Upper lobe of left lung (tissue), 6 donors: ENCODE results near the gene RUNDC1. TPM values are rescaled to one million over a fixed set of nuclear protein-coding genes. Genes with fewer than 3 reads are reported as not detected.
"Not testable (repeated sequence)": the region's sequence is repeated elsewhere in the genome, so short reads cannot be mapped to it uniquely, and the experiment has no call there.

Experiments used
- ATAC-seq, 2 donors: fragments of 200-7000 bp; cut with Tn5 transposase; one replicate each; pipeline ENCODE4 v1.9.1; 2022; ENCODE audit warnings: mild to moderate bottlenecking in 2 of 2, moderate library complexity in 2 of 2; ENCODE audit not compliant: low FRiP score in 2 of 2
- DNase-seq, 2 donors: peaks; one replicate each; pipeline ENCODE4 v3.0.0-alpha.2; 2019 to 2020
- H3K27ac ChIP-seq, 4 donors: fragments of 200-600 bp; sonication (generic); one replicate each; pipeline ENCODE4 v1.5.1; 2016 to 2019
- H3K27me3 ChIP-seq, 4 donors: fragments of 200-600 bp; sonication (generic); one replicate each; pipeline ENCODE4 v1.5.1; 2017 to 2019
- H3K36me3 ChIP-seq, 4 donors: fragments of 200-600 bp; sonication (generic); one replicate each; pipeline ENCODE4 v1.5.1; 2016 to 2019
- H3K4me1 ChIP-seq, 4 donors: fragments of 200-600 bp; sonication (generic); one replicate each; pipeline ENCODE4 v1.5.1; 2018 to 2019
- H3K4me3 ChIP-seq, 4 donors: fragments of 200-600 bp; sonication (generic); one replicate each; pipeline ENCODE4 v1.5.1; 2017 to 2019; ENCODE audit warnings: mild to moderate bottlenecking in 2 of 4, moderate library complexity in 1 of 4
- H3K9me3 ChIP-seq, 4 donors: fragments of 200-600 bp; sonication (generic); one replicate each; pipeline ENCODE4 v1.5.1; 2018 to 2019
- CTCF ChIP-seq, 6 experiments: fragments of 450-650 bp in 4 of 6; fragments of 200-600 bp in 2 of 6; sonication (generic) in 2 of 6; IDR thresholded peaks; one replicate each; pipeline ENCODE4 v1.5.1; 2016 to 2019; ENCODE audit warnings: antibody characterized with exemption in 6 of 6
- EP300 ChIP-seq, 4 donors: sonication (generic); formaldehyde crosslinking; IDR thresholded peaks; one replicate each; pipeline ENCODE4 v1.5.1; 2017; ENCODE audit warnings: antibody characterized with exemption in 4 of 4, control low read depth in 2 of 4
- POLR2A ChIP-seq, 4 donors: fragments of 450-650 bp; IDR thresholded peaks; one replicate each; pipeline ENCODE4 v1.5.1; 2016 to 2017; ENCODE audit warnings: antibody characterized with exemption in 4 of 4, mild to moderate bottlenecking in 2 of 4
- POLR2AphosphoS5 ChIP-seq, 2 donors: sonication (generic); formaldehyde crosslinking; IDR thresholded peaks; one replicate each; pipeline ENCODE4 v1.5.1; 2017; ENCODE audit warnings: antibody characterized with exemption in 2 of 2
- WGBS, 2 donors: methylation state at CpG; one replicate each; pipeline ENCODE4 v1.1.5; 2017 to 2018; 5-methylcytosine and 5-hydroxymethylcytosine counted together
- total RNA-seq, 6 donors: library from RNA; depleted of rRNA in 4 of 6; stranded (reverse); fragments of >200 nt in 4 of 6; gene quantifications; one replicate each; pipeline versions ENCODE4 v1.1.0 to v1.2.1, GENCODE V29; 2016 to 2021
- donor health status: DM: no; HTN: no; CAD: no; lungs with moderate emphysema.
- donor health status: DM: no; HTN: yes; CAD: no; lungs with severe emphysema.

The RUNDC1 gene
- total RNA-seq, 6 donors from 2014 or later, result 13.6 to 26.2 (median 17.5) TPM

- Histone ChIP-seq H3K4me1 (peaks cover 8 to 11% (median 9%) of the 10 kb centered on the region in 4 donors), H3K4me3 (no peak overlapping the region), H3K36me3 (no peaks in the 10 kb centered on the region), H3K27ac (no peak overlapping the region), H3K9me3 (no peaks in the 10 kb centered on the region), H3K27me3 (no peaks in the 10 kb centered on the region)
- DNase-seq, result no peak
- WGBS, 2 donors, result 49 to 55% methylated on average over 2 of the region's 2 CpGs
- ATAC-seq, result no peak
- TF ChIP-seq POLR2A (IDR thresholded peaks at IDR 0.05), result no peak
- no peak for TF ChIP-seq CTCF (IDR thresholded peaks at IDR 0.05)
- TF ChIP-seq POLR2AphosphoS5 (IDR thresholded peaks at IDR 0.05), result no peak
- TF ChIP-seq EP300 (IDR thresholded peaks at IDR 0.05), result no peak
Measured at GRCh38 chr17:42975265-42975664, 5.1 kb upstream of the RUNDC1 start.

GRCh38 chr17:42975701-42976100 lies 4.7 kb upstream of the RUNDC1 start:
- H3K27ac ChIP-seq, H3K27me3 ChIP-seq, H3K4me3 ChIP-seq, H3K9me3 ChIP-seq, ATAC-seq, H3K36me3 ChIP-seq, DNase-seq: not testable (repeated sequence)
- H3K4me1 ChIP-seq, result peaks cover 8 to 12% (median 10%) of the 10 kb centered on the region in 4 donors
- 87 to 91% methylated on average over 16 of the region's 16 CpGs for WGBS, 2 donors

DNA sequence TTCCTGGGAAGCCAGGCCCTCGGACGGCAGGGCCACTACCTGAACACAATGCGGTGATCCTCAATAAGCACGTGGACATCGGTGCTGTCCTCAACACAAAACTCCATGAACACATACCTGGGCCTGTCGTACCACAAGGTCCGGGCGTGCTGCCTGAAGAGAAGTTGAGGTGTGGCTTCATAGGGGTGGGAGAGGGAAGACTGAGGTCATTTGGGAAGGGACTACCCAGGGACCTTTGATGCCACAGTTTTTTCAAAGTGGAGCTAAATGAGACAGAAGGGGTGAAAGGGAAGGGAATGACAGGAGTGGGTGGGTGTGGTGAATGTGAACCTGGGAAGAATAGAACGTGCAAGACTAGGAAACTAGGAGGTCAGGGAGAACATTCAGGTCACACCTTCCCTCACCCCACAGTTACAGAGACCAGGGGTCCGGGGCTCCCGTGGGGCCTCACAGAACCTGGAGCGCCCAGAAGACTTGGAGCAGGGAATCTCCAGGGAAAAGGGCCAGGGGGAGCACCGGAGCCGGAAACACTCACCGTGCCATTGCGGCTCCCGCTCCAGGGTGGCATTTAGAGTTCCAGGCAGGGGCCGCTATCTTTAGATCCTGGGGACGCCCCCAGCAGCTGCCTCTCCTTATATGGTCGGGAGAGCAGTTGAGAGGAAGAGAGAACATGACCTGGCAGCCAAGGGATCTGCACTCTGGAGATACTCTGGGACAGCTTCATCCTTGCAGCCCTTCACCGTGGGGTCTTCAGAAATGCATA lies 673 bp upstream of the RUNDC1 start, which contains the start of gene PTGES3L:
Gene PTGES3L (minus strand): TSS at position 570 of the 763 bp plus-strand sequence. CDS start 27 bp downstream, at position 543.
- WGBS, 2 donors, result 37 to 45% methylated on average over 20 of the region's 21 CpGs
- ATAC-seq (peak; percentile 42 to 61), DNase-seq (peak; percentile 44 to 69)
- Histone ChIP-seq H3K27ac (peak within 1 kb of the TSS; percentile 79 to 90 (median 85)), H3K27me3 (no peaks in the 10 kb centered on the region), H3K36me3 (no peaks in the 10 kb centered on the region), H3K9me3 (no peaks in the 10 kb centered on the region), H3K4me1 (peaks cover 16 to 42% (median 30%) of the 10 kb centered on the region in 4 donors), H3K4me3 (peak within 1 kb of the TSS; percentile 53 to 95 (median 90))
- TF ChIP-seq POLR2AphosphoS5 (IDR thresholded peaks at IDR 0.05) (no peak), POLR2A (IDR thresholded peaks at IDR 0.05) (no peak), CTCF (IDR thresholded peaks at IDR 0.05) (no peak), EP300 (IDR thresholded peaks at IDR 0.05) (no peak)

DNA sequence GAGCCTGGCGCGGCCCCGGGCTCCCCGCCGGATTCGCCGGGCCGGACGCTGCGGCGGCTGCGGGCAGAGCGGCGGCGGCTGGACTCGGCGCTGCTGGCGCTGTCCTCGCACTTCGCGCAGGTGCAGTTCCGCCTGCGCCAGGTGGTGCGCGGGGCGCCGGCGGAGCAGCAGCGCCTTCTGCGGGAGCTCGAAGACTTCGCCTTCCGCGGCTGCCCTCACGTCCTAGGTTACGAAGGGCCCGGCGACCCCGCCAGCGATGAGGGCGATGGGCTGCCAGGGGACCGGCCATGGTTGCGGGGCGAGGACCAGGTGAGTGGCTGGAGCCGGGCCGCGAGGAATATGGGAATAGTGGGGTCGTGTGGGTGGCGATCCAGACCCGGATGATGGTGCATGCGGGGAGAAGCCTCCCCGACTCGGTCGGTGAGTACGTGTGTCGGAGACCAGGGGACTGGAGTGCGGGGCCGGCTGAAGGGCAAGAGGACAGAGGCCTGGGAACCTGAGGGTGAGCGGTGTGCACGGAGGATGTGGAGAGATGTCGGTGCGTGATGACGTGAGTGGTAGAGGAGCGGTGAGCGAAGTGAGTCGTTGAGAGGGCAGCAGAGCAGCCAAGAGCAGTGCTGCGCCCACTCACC lies 517 bp downstream of the RUNDC1 start:
- Histone ChIP-seq H3K27ac (peak overlapping the region; percentile 79 to 90 (median 85)), H3K27me3 (no peaks in the 10 kb centered on the region), H3K9me3 (no peaks in the 10 kb centered on the region), H3K36me3 (peaks cover 0 to 11% (median 2%) of the 10 kb centered on the region in 4 donors), H3K4me1 (peaks cover 16 to 53% (median 34%) of the 10 kb centered on the region in 4 donors), H3K4me3 (peak overlapping the region; percentile 53 to 95 (median 90))
- DNase-seq (peak; percentile 73 to 92), ATAC-seq (peak; percentile 49 to 75)
- WGBS, 2 donors, result 0% methylated on average over 20 to 29 of the region's 67 CpGs
- TF ChIP-seq POLR2AphosphoS5 (IDR thresholded peaks at IDR 0.05) (peak in 1 of 2 donors; percentile 12), CTCF (IDR thresholded peaks at IDR 0.05) (peak in 5 of 6 experiments; percentile 9 to 72 (median 45)), EP300 (IDR thresholded peaks at IDR 0.05) (no peak), POLR2A (IDR thresholded peaks at IDR 0.05) (peak in 1 of 4 donors; percentile 24)

GRCh38 chr17:42982266-42982665 lies 1.9 kb downstream of the RUNDC1 start:
- no peaks in the 10 kb centered on the region for H3K9me3 ChIP-seq
- no peak for ATAC-seq
- TF ChIP-seq POLR2A (IDR thresholded peaks at IDR 0.05), result no peak
- TF ChIP-seq POLR2AphosphoS5 (IDR thresholded peaks at IDR 0.05), result no peak
- no peak for TF ChIP-seq EP300 (IDR thresholded peaks at IDR 0.05)
- no peak for TF ChIP-seq CTCF (IDR thresholded peaks at IDR 0.05)
- no peaks in the 10 kb centered on the region for H3K27me3 ChIP-seq
- no peak for DNase-seq
- H3K36me3 ChIP-seq, result peaks cover 3 to 23% (median 11%) of the 10 kb centered on the region in 4 donors
- no peak overlapping the region for H3K27ac ChIP-seq
- H3K4me3 ChIP-seq, result no peak overlapping the region
- peaks cover 16 to 59% (median 34%) of the 10 kb centered on the region in 4 donors for H3K4me1 ChIP-seq
